Measurements from ENCODE around the gene JTB. TPM values are rescaled to one million over a fixed set of nuclear protein-coding genes. Genes with fewer than 3 reads are reported as not detected.

Gene JTB
- polyA plus RNA-seq, 1 of the 3 experiments (the other 2 are of a cell fraction), result 118 TPM

GRCh38 chr1:154019940-154020339, 42.5 kb upstream of the JTB start:
- Histone ChIP-seq H3K79me2 (ENCODE audit: insufficient read depth) (no peaks in the 10 kb centered on the region), H3K4me3 (ENCODE audit: low read depth in 2 of 2, low read length in 1 of 2) (no peak overlapping the region), H2AFZ (ENCODE audit: low read depth) (no peak overlapping the region), H3K4me1 (ENCODE audit: control insufficient read depth in 1 of 2, insufficient read depth in 2 of 2, low read depth in 1 of 2, low read length in 1 of 2) (no peaks in the 10 kb centered on the region), H3F3A (replicated peaks; ENCODE audit: insufficient read depth) (no peaks in the 10 kb centered on the region), H3K9ac (no peak overlapping the region), H3K4me2 (no peak overlapping the region), H3K9me2 (no peaks in the 10 kb centered on the region), H3K9me3 (no peaks in the 10 kb centered on the region), H3K27me3 (ENCODE audit: insufficient read depth) (no peaks in the 10 kb centered on the region), H4K20me1 (ENCODE audit: insufficient read depth) (no peaks in the 10 kb centered on the region), H3K36me3 (replicated peaks in 1 of 2; ENCODE audit: control insufficient read depth in 1 of 2, insufficient read depth in 2 of 2, low read length in 1 of 2) (no peaks in the 10 kb centered on the region), H3K27ac (ENCODE audit: low read depth in 2 of 2, low read length in 1 of 2) (no peak overlapping the region)
- CTCF ChIA-PET, result no interaction called here
- DNase-seq, result no peak
- no peak for TF ChIP-seq ELF1 (IDR thresholded peaks at IDR 0.05)
- TF ChIP-seq GABPA (IDR thresholded peaks at IDR 0.05; ENCODE audit: low read depth), result no peak
- no peak for TF ChIP-seq FOXJ3 (CRISPR knock-in tag; IDR thresholded peaks at IDR 0.05)
- no peak for TF ChIP-seq TAF1 (IDR thresholded peaks at IDR 0.05; ENCODE audit: borderline replicate concordance, low read depth, low read length)
- no peak for TF ChIP-seq CTCF (IDR thresholded peaks at IDR 0.05)
- no peak for TF ChIP-seq USF2 (IDR thresholded peaks at IDR 0.05; ENCODE audit: borderline replicate concordance, low read depth, low read length)
- no peak for TF ChIP-seq CHD2 (IDR thresholded peaks at IDR 0.05; ENCODE audit: low read length, partially characterized antibody)
- no peak for TF ChIP-seq FOXM1 (IDR thresholded peaks at IDR 0.05; ENCODE audit: low read depth)
- POLR2A ChIA-PET, result no interaction called here
- WGBS (ENCODE audit: low lambda C conversion rate), result 72% methylated on average over 1 of the region's 1 CpG

- H3K9me2 ChIP-seq, result no peaks in the 10 kb centered on the region
- no peak for DNase-seq
- 78% methylated on average over 4 of the region's 4 CpGs for WGBS (ENCODE audit: low lambda C conversion rate)
- CTCF ChIA-PET, result no interaction called here
- H3K4me3 ChIP-seq (ENCODE audit: low read depth in 2 of 2, low read length in 1 of 2), result no peak overlapping the region
- H3K4me2 ChIP-seq, result no peak overlapping the region
- no peaks in the 10 kb centered on the region for H3K36me3 ChIP-seq (replicated peaks in 1 of 2; ENCODE audit: control insufficient read depth in 1 of 2, insufficient read depth in 2 of 2, low read length in 1 of 2)
- no peak overlapping the region for H2AFZ ChIP-seq (ENCODE audit: low read depth)
- H3K9ac ChIP-seq, result no peak overlapping the region
- no peaks in the 10 kb centered on the region for H3K27me3 ChIP-seq (ENCODE audit: insufficient read depth)
- H3K27ac ChIP-seq (ENCODE audit: low read depth in 2 of 2, low read length in 1 of 2), result no peak overlapping the region
- H3K79me2 ChIP-seq (ENCODE audit: insufficient read depth), result no peaks in the 10 kb centered on the region
- H3F3A ChIP-seq (replicated peaks; ENCODE audit: insufficient read depth), result no peaks in the 10 kb centered on the region
- H3K4me1 ChIP-seq (ENCODE audit: control insufficient read depth in 1 of 2, insufficient read depth in 2 of 2, low read depth in 1 of 2, low read length in 1 of 2), result no peaks in the 10 kb centered on the region
- POLR2A ChIA-PET, result no interaction called here
- TF ChIP-seq REST (IDR thresholded peaks at IDR 0.05; ENCODE audit: low read depth, low read length), result no peak
- TF ChIP-seq GABPA (IDR thresholded peaks at IDR 0.05; ENCODE audit: low read depth), result no peak
- no peak for TF ChIP-seq FOXJ3 (CRISPR knock-in tag; IDR thresholded peaks at IDR 0.05)
- no peak for TF ChIP-seq CHD2 (IDR thresholded peaks at IDR 0.05; ENCODE audit: low read length, partially characterized antibody)
- TF ChIP-seq NFIC (IDR thresholded peaks at IDR 0.05; ENCODE audit: borderline replicate concordance), result no peak
- TF ChIP-seq RXRA (IDR thresholded peaks at IDR 0.05; ENCODE audit: borderline replicate concordance, low read depth), result no peak
- no peak for TF ChIP-seq USF2 (IDR thresholded peaks at IDR 0.05; ENCODE audit: borderline replicate concordance, low read depth, low read length)
- TF ChIP-seq JUND (IDR thresholded peaks at IDR 0.05), result no peak
- TF ChIP-seq SMC3 (IDR thresholded peaks at IDR 0.05; ENCODE audit: low read depth, low read length), result no peak
- no peak for TF ChIP-seq MXI1 (IDR thresholded peaks at IDR 0.05; ENCODE audit: low read depth, low read length)
- H4K20me1 ChIP-seq (ENCODE audit: insufficient read depth), result no peaks in the 10 kb centered on the region
- no peaks in the 10 kb centered on the region for H3K9me3 ChIP-seq
Measured at GRCh38 chr1:154019269-154019668, 41.8 kb upstream of the JTB start.
